HuH-7.5 (cell line): ENCODE results near the gene KCNQ5.

Experiments
- DNase-seq: peaks from one replicate; pipeline ENCODE4 v3.0.0; 2011; ENCODE audit warnings: low spot score

Gene KCNQ5

GRCh38 chr6:73058736-73059135 lies 436.9 kb downstream of the KCNQ5 start:
- no peak for DNase-seq

GRCh38 chr6:73062130-73062529 lies 440.3 kb downstream of the KCNQ5 start:
- no peak for DNase-seq

GRCh38 chr6:73062837-73063236 lies 441.0 kb downstream of the KCNQ5 start:
- DNase-seq, result no peak

GRCh38 chr6:73064266-73064665 lies 442.4 kb downstream of the KCNQ5 start:
- DNase-seq, result no peak

- DNase-seq, result no peak
Measured at GRCh38 chr6:73073238-73073637, 451.4 kb downstream of the KCNQ5 start.

- DNase-seq, result no peak
Measured at GRCh38 chr6:73074175-73074574, 452.3 kb downstream of the KCNQ5 start.

GRCh38 chr6:73076211-73076954 lies 454.5 kb downstream of the KCNQ5 start:
- DNase-seq, result no peak

GRCh38 chr6:73078333-73078862 lies 456.5 kb downstream of the KCNQ5 start:
- DNase-seq, result no peak

GRCh38 chr6:73078908-73079610 lies 457.2 kb downstream of the KCNQ5 start:
- DNase-seq, result no peak

- no peak for DNase-seq
Measured at GRCh38 chr6:73079611-73079955, 457.7 kb downstream of the KCNQ5 start.

GRCh38 chr6:73079978-73080377 lies 458.1 kb downstream of the KCNQ5 start:
- no peak for DNase-seq

- DNase-seq, result no peak
Measured at GRCh38 chr6:73081955-73082354, 460.1 kb downstream of the KCNQ5 start.

GRCh38 chr6:73083886-73084285 lies 462.0 kb downstream of the KCNQ5 start:
- DNase-seq, result no peak

- DNase-seq, result no peak
Measured at GRCh38 chr6:73085443-73085871, 463.6 kb downstream of the KCNQ5 start.

- no peak for DNase-seq
Measured at GRCh38 chr6:73086726-73087125, 464.9 kb downstream of the KCNQ5 start.

GRCh38 chr6:73088138-73088813 lies 466.4 kb downstream of the KCNQ5 start:
- DNase-seq, result no peak

GRCh38 chr6:73104921-73105320 lies 483.1 kb downstream of the KCNQ5 start:
- no peak for DNase-seq

- DNase-seq, result no peak
Measured at GRCh38 chr6:73107016-73107415, 485.2 kb downstream of the KCNQ5 start.

- DNase-seq, result no peak
Measured at GRCh38 chr6:73108949-73109348, 487.1 kb downstream of the KCNQ5 start.

GRCh38 chr6:73109659-73110058 lies 487.8 kb downstream of the KCNQ5 start:
- DNase-seq, result no peak

- no peak for DNase-seq
Measured at GRCh38 chr6:73116330-73116729, 494.5 kb downstream of the KCNQ5 start.

- no peak for DNase-seq
Measured at GRCh38 chr6:73121421-73121993, 499.6 kb downstream of the KCNQ5 start.
